ENCODE results near the gene TMPRSS13.

The TMPRSS13 gene

GRCh38 chr11:117934526-117935307 is 5.5 kb upstream of the TMPRSS13 start:
- no peaks in the 10 kb centered on the region for H3K36me3 ChIP-seq (ENCODE audit: control insufficient read depth in 1 of 2, insufficient read depth in 2 of 2, low read length in 2 of 2)
- no peaks in the 10 kb centered on the region for H3K27me3 ChIP-seq (ENCODE audit: low read depth, low read length)
- no peak overlapping the region for H3K27ac ChIP-seq (ENCODE audit: low read length)
- H3K4me3 ChIP-seq (ENCODE audit: low read depth in 1 of 2, low read length in 2 of 2) = no peak overlapping the region
- H3K9me3 ChIP-seq (ENCODE audit: control insufficient read depth in 1 of 2, low read length in 2 of 2) = no peaks in the 10 kb centered on the region
- H3K4me1 ChIP-seq (ENCODE audit: control insufficient read depth in 1 of 2, insufficient read depth in 2 of 2, low read length in 2 of 2) = peaks cover 0 to 8% of the 10 kb centered on the region in 2 donors

GRCh38 chr11:117933930-117934329 is 4.7 kb upstream of the TMPRSS13 start:
- Histone ChIP-seq H3K27me3 (ENCODE audit: low read depth, low read length) (no peaks in the 10 kb centered on the region), H3K4me3 (ENCODE audit: low read depth in 1 of 2, low read length in 2 of 2) (no peak overlapping the region), H3K4me1 (ENCODE audit: control insufficient read depth in 1 of 2, insufficient read depth in 2 of 2, low read length in 2 of 2) (peaks cover 0 to 8% of the 10 kb centered on the region in 2 donors), H3K27ac (ENCODE audit: low read length) (no peak overlapping the region), H3K9me3 (ENCODE audit: control insufficient read depth in 1 of 2, low read length in 2 of 2) (no peaks in the 10 kb centered on the region), H3K36me3 (ENCODE audit: control insufficient read depth in 1 of 2, insufficient read depth in 2 of 2, low read length in 2 of 2) (no peaks in the 10 kb centered on the region)

DNA sequence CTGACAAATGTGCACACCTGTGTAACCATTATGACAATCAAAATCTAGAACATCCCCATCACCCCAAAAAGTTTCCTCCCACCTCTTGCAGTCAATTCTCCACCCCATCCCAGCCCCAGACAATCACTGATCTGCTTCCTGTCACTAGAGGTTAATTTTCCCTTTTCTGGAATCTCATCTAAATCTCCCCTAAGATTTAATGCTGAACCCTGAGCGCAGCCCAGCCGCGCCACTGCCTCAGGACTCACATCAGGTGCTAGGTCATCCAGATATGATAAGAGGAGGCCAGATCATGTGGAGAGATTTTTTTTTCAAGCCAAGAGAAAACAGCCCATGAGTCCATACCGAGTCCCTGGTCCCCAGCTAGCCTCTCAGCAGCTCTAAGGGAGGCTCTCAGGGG is 4.3 kb upstream of the TMPRSS13 start:
- Histone ChIP-seq H3K27ac (ENCODE audit: low read length) (no peak overlapping the region), H3K4me3 (ENCODE audit: low read depth in 1 of 2, low read length in 2 of 2) (no peak overlapping the region), H3K4me1 (ENCODE audit: control insufficient read depth in 1 of 2, insufficient read depth in 2 of 2, low read length in 2 of 2) (peaks cover 0 to 8% of the 10 kb centered on the region in 2 donors), H3K36me3 (ENCODE audit: control insufficient read depth in 1 of 2, insufficient read depth in 2 of 2, low read length in 2 of 2) (no peaks in the 10 kb centered on the region), H3K27me3 (ENCODE audit: low read depth, low read length) (no peaks in the 10 kb centered on the region), H3K9me3 (ENCODE audit: control insufficient read depth in 1 of 2, low read length in 2 of 2) (no peaks in the 10 kb centered on the region)

GRCh38 chr11:117932947-117933346 is 3.7 kb upstream of the TMPRSS13 start:
- Histone ChIP-seq H3K27ac (ENCODE audit: low read length) (no peak overlapping the region), H3K36me3 (ENCODE audit: control insufficient read depth in 1 of 2, insufficient read depth in 2 of 2, low read length in 2 of 2) (no peaks in the 10 kb centered on the region), H3K4me1 (ENCODE audit: control insufficient read depth in 1 of 2, insufficient read depth in 2 of 2, low read length in 2 of 2) (peaks cover 0 to 8% of the 10 kb centered on the region in 2 donors), H3K27me3 (ENCODE audit: low read depth, low read length) (no peaks in the 10 kb centered on the region), H3K4me3 (ENCODE audit: low read depth in 1 of 2, low read length in 2 of 2) (no peak overlapping the region), H3K9me3 (ENCODE audit: control insufficient read depth in 1 of 2, low read length in 2 of 2) (no peaks in the 10 kb centered on the region)

DNA sequence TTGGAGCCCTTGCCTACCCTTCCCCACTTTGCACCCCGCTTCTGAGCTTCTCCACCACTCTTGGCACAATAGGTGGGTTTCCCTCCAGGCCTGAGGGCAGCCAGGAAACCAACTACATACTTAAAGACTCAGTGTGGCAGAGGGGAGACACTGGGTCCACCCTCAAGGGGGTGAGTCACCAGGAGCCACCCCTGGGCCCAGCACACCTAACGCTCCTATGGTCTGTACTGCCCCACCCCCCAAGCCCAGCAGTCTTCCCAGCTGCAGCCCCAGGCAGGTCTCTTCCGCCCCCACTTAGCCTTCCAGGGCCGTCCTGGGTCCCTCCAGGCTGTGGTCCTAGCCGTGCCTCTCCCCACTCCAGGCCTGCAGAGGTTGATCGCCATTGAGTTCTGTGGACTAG is 3.2 kb upstream of the TMPRSS13 start:
- Histone ChIP-seq H3K27me3 (ENCODE audit: low read depth, low read length) (no peaks in the 10 kb centered on the region), H3K4me1 (ENCODE audit: control insufficient read depth in 1 of 2, insufficient read depth in 2 of 2, low read length in 2 of 2) (peaks cover 0 to 8% of the 10 kb centered on the region in 2 donors)

GRCh38 chr11:117931971-117932370 is 2.8 kb upstream of the TMPRSS13 start:
- no peak overlapping the region for H3K4me3 ChIP-seq (ENCODE audit: low read depth in 1 of 2, low read length in 2 of 2)
- no peaks in the 10 kb centered on the region for H3K9me3 ChIP-seq (ENCODE audit: control insufficient read depth in 1 of 2, low read length in 2 of 2)
- peaks cover 0 to 8% of the 10 kb centered on the region in 2 donors for H3K4me1 ChIP-seq (ENCODE audit: control insufficient read depth in 1 of 2, insufficient read depth in 2 of 2, low read length in 2 of 2)
- H3K36me3 ChIP-seq (ENCODE audit: control insufficient read depth in 1 of 2, insufficient read depth in 2 of 2, low read length in 2 of 2) = no peaks in the 10 kb centered on the region
- no peak overlapping the region for H3K27ac ChIP-seq (ENCODE audit: low read length)
- H3K27me3 ChIP-seq (ENCODE audit: low read depth, low read length) = no peaks in the 10 kb centered on the region

More for the DNA sequence above, 3.2 kb upstream of the TMPRSS13 start:
- no peak overlapping the region for H3K4me3 ChIP-seq (ENCODE audit: low read depth in 1 of 2, low read length in 2 of 2)
- H3K9me3 ChIP-seq (ENCODE audit: control insufficient read depth in 1 of 2, low read length in 2 of 2) = no peaks in the 10 kb centered on the region
- no peak overlapping the region for H3K27ac ChIP-seq (ENCODE audit: low read length)
- no peaks in the 10 kb centered on the region for H3K36me3 ChIP-seq (ENCODE audit: control insufficient read depth in 1 of 2, insufficient read depth in 2 of 2, low read length in 2 of 2)

DNA sequence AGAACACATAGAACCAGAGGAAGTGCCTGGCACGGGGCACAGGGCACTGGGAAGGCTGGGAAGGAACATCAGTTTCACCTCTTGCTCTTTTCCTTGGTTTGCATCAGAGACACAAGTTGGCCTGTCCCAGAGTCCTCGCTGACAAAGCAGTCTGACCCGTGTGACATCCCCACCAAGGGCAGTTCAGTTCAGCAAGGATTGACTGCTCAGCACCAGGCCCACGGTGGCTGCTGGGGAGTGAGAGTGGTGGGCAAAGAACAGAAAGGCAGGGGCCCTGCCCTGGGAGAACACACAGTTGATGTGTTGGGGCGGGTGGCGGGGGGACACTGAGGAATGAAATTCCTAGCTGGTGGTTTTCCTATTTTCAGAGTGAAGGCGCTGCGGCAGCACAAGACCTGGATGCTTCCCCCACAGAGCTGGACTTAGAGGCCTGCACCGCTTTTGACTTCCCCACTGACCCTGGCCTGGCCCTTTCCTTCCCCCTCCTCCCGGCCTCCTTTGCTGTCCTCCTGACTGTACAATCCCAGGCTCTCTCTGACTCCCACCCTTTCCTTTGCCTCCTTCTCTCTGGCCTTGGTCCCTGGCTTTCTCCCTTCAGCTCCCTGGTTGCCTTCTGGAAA is 2.2 kb upstream of the TMPRSS13 start:
- no peak overlapping the region for H3K27ac ChIP-seq (ENCODE audit: low read length)
- peaks cover 0 to 8% of the 10 kb centered on the region in 2 donors for H3K4me1 ChIP-seq (ENCODE audit: control insufficient read depth in 1 of 2, insufficient read depth in 2 of 2, low read length in 2 of 2)
- H3K4me3 ChIP-seq (ENCODE audit: low read depth in 1 of 2, low read length in 2 of 2) = no peak overlapping the region
- no peaks in the 10 kb centered on the region for H3K27me3 ChIP-seq (ENCODE audit: low read depth, low read length)
- H3K9me3 ChIP-seq (ENCODE audit: control insufficient read depth in 1 of 2, low read length in 2 of 2) = no peaks in the 10 kb centered on the region
- H3K36me3 ChIP-seq (ENCODE audit: control insufficient read depth in 1 of 2, insufficient read depth in 2 of 2, low read length in 2 of 2) = no peaks in the 10 kb centered on the region

GRCh38 chr11:117930668-117931330 is 1.6 kb upstream of the TMPRSS13 start:
- Histone ChIP-seq H3K27ac (ENCODE audit: low read length) (no peak overlapping the region), H3K36me3 (ENCODE audit: control insufficient read depth in 1 of 2, insufficient read depth in 2 of 2, low read length in 2 of 2) (no peaks in the 10 kb centered on the region), H3K4me1 (ENCODE audit: control insufficient read depth in 1 of 2, insufficient read depth in 2 of 2, low read length in 2 of 2) (peaks cover 0 to 8% of the 10 kb centered on the region in 2 donors), H3K27me3 (ENCODE audit: low read depth, low read length) (no peaks in the 10 kb centered on the region), H3K9me3 (ENCODE audit: control insufficient read depth in 1 of 2, low read length in 2 of 2) (no peaks in the 10 kb centered on the region), H3K4me3 (ENCODE audit: low read depth in 1 of 2, low read length in 2 of 2) (no peak overlapping the region)

DNA sequence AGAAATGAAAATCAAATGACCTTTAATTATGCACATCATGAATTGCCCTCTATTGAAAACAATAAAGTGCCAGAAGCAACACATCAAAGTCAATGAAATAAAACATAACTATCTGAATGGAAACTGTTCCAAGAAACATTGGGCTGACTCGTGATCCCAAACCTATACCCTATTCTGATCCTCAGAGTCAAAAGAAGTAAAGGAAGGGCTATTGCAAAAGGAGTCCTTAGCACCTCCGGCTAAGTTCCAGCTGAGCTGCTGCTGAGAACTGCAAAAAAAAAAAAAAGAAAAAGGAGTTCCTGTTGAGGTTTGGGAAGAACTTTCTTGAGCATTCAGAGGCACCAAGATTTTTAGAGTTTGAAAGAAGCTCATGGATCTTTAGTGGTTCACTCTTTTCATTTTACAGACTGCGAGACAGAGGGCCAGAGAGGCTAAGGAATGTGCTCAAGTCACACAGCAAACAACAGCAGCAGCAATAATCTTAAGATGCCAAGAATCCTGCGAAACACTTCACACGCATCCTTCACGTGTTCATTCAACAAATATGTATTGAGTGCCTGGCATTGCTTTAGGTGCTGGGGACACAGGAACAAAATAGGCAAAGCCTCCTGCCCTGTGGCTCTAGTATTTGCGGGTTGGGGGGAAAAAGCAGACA is 841 bp upstream of the TMPRSS13 start:
- Histone ChIP-seq H3K27ac (ENCODE audit: low read length) (no peak overlapping the region), H3K27me3 (ENCODE audit: low read depth, low read length) (no peaks in the 10 kb centered on the region)

GRCh38 chr11:117928446-117929141 is 608 bp downstream of the TMPRSS13 start:
- Histone ChIP-seq H3K27me3 (ENCODE audit: low read depth, low read length) (no peaks in the 10 kb centered on the region), H3K4me1 (ENCODE audit: control insufficient read depth in 1 of 2, insufficient read depth in 2 of 2, low read length in 2 of 2) (peaks cover 0 to 8% of the 10 kb centered on the region in 2 donors), H3K4me3 (ENCODE audit: low read depth in 1 of 2, low read length in 2 of 2) (no peak overlapping the region), H3K9me3 (ENCODE audit: control insufficient read depth in 1 of 2, low read length in 2 of 2) (no peaks in the 10 kb centered on the region), H3K27ac (ENCODE audit: low read length) (no peak overlapping the region), H3K36me3 (ENCODE audit: control insufficient read depth in 1 of 2, insufficient read depth in 2 of 2, low read length in 2 of 2) (no peaks in the 10 kb centered on the region)

More for the DNA sequence above, 841 bp upstream of the TMPRSS13 start:
- Histone ChIP-seq H3K4me1 (ENCODE audit: control insufficient read depth in 1 of 2, insufficient read depth in 2 of 2, low read length in 2 of 2) (peaks cover 0 to 8% of the 10 kb centered on the region in 2 donors), H3K9me3 (ENCODE audit: control insufficient read depth in 1 of 2, low read length in 2 of 2) (no peaks in the 10 kb centered on the region), H3K4me3 (ENCODE audit: low read depth in 1 of 2, low read length in 2 of 2) (no peak overlapping the region), H3K36me3 (ENCODE audit: control insufficient read depth in 1 of 2, insufficient read depth in 2 of 2, low read length in 2 of 2) (no peaks in the 10 kb centered on the region)
